GM12878 (cell line): ENCODE results near the gene ANO2. TPM values are rescaled to one million over a fixed set of nuclear protein-coding genes. Genes with fewer than 3 reads are reported as not detected.

Experiments used
- ATAC-seq: fragments of 200-7000 bp; cut with Tn5 transposase; 3 replicates; pipeline ENCODE4 v1.9.1; 2020; ENCODE audit warnings: mild to moderate bottlenecking, moderate library complexity
- BruUV-seq: library from RNA; stranded (reverse); fragments of 400-500 nt; replicated peaks from 2 replicates; lab custom pipeline; 2021; lab: Mats Ljungman, UMichigan
- CTCF ChIA-PET: fragments of 300-600 bp; sonication (Branson Sonifier 250); formaldehyde crosslinking; extraction: SDS; loops from one replicate; lab custom pipeline; 2021; ENCODE audit warnings: inconsistent platforms; lab: Yijun Ruan, JAX
- POLR2A ChIA-PET: fragments of 350-600 bp; formaldehyde crosslinking; extraction: SDS; loops from one replicate; lab custom pipeline; 2021; ENCODE audit warnings: inconsistent platforms; lab: Charles Lee
- RAD21 ChIA-PET: fragments of 300-600 bp; sonication (Branson Sonifier 250); formaldehyde crosslinking; loops from one replicate; lab custom pipeline; 2023; ENCODE audit warnings: antibody characterized with exemption; ENCODE audit not compliant: unreplicated experiment; lab: Charles Lee
- SMC1A ChIA-PET: fragments of 300-600 bp; sonication (Branson Sonifier 250); formaldehyde crosslinking; loops from one replicate; lab custom pipeline; 2023; ENCODE audit not compliant: unreplicated experiment, uncharacterized antibody; lab: Charles Lee
- DNase-seq: peaks from one replicate; pipeline ENCODE4 v3.0.0-alpha.2; 2011; ENCODE audit warnings: low read depth, low spot score
- FAIRE-seq: peaks from 3 replicates; lab custom pipeline; 2011; peaks lifted over from hg19 to GRCh38; lab: Jason Lieb, UNC
- H2AFZ ChIP-seq: 2 replicates; pipeline ENCODE4 v1.6.0; 2011; ENCODE audit warnings: low read depth, low read length, control low read depth; ENCODE audit not compliant: control insufficient read depth
- H3K27ac ChIP-seq: 2 replicates; pipeline ENCODE4 v1.5.1; 2011; ENCODE audit warnings: control low read depth; ENCODE audit not compliant: control insufficient read depth, insufficient read depth
- H3K27me3 ChIP-seq, 2 experiments: replicated peaks in 1 of 2; 2 replicates each; pipeline versions ENCODE4 v1.6.0 to v1.6.1; 2011; ENCODE audit warnings: low read length in 1 of 2; ENCODE audit not compliant: control insufficient read depth in 2 of 2, insufficient read depth in 2 of 2
- H3K36me3 ChIP-seq, 2 experiments: 2 replicates each; pipeline ENCODE4 v1.5.1; 2011; ENCODE audit warnings: low read length in 1 of 2; ENCODE audit not compliant: control insufficient read depth in 2 of 2, insufficient read depth in 2 of 2
- H3K4me1 ChIP-seq: 2 replicates; pipeline ENCODE4 v1.6.1; 2011; ENCODE audit warnings: mild to moderate bottlenecking, low read length, moderate library complexity, mixed read lengths; ENCODE audit not compliant: control insufficient read depth, insufficient read depth
- H3K4me2 ChIP-seq: 2 replicates; pipeline ENCODE4 v1.6.0; 2011; ENCODE audit warnings: control low read depth; ENCODE audit not compliant: control insufficient read depth, insufficient read depth
- H3K4me3 ChIP-seq: fragments of 200-600 bp; sonication (generic); 2 replicates; pipeline ENCODE4 v1.5.1; 2016
- H3K79me2 ChIP-seq: 2 replicates; pipeline ENCODE4 v1.6.0; 2011; ENCODE audit warnings: low read length; ENCODE audit not compliant: control insufficient read depth, insufficient read depth
- H3K9ac ChIP-seq: 2 replicates; pipeline ENCODE4 v1.8.0; 2011; ENCODE audit warnings: low read length, control low read depth, mixed read lengths; ENCODE audit not compliant: control insufficient read depth, insufficient read depth
- H3K9me3 ChIP-seq: replicated peaks from 3 replicates; pipeline ENCODE4 v1.5.1; 2011; ENCODE audit warnings: mild to moderate bottlenecking, low read length; ENCODE audit not compliant: control insufficient read depth, insufficient read depth
- H4K20me1 ChIP-seq: 2 replicates; pipeline ENCODE4 v1.6.0; 2011; ENCODE audit not compliant: control insufficient read depth, insufficient read depth
- NBN ChIP-seq: fragments of 450-650 bp; IDR thresholded peaks from 2 replicates; pipeline ENCODE4 v1.6.1; 2016
- NFIC ChIP-seq: IDR thresholded peaks from 2 replicates; pipeline ENCODE4 v1.6.1; 2012; ENCODE audit warnings: low read depth, mild to moderate bottlenecking, inconsistent platforms, low read length, moderate library complexity
- NR2C1 ChIP-seq: fragments of 450-650 bp; IDR thresholded peaks from 2 replicates; pipeline ENCODE4 v1.6.1; 2017; ENCODE audit warnings: antibody characterized with exemption, mild to moderate bottlenecking, moderate library complexity
- NRF1 ChIP-seq: conservative IDR thresholded peaks from 2 replicates; pipeline ENCODE4 v1.6.1; 2011; ENCODE audit warnings: mild to moderate bottlenecking, low read depth, low read length, improper control_type of control experiment
- POU2F2 ChIP-seq: IDR thresholded peaks from 3 replicates; pipeline ENCODE4 v1.6.1; 2011; ENCODE audit warnings: low read depth, mild to moderate bottlenecking, low read length, borderline replicate concordance
- YY1 ChIP-seq: IDR thresholded peaks from 2 replicates; pipeline ENCODE4 v1.6.1; 2011; ENCODE audit warnings: low read depth, mild to moderate bottlenecking, low read length
- ZBTB40 ChIP-seq: fragments of 450-650 bp; IDR thresholded peaks from 2 replicates; pipeline ENCODE4 v1.6.1; 2016; ENCODE audit warnings: mild to moderate bottlenecking, moderate library complexity, borderline replicate concordance
- WGBS: methylation state at CpG from one replicate; pipeline ENCODE4 v1.1.6; 2016; ENCODE audit warnings: low lambda C conversion rate; ENCODE audit not compliant: insufficient replicate concordance, insufficient coverage; ENCODE audit errors: missing lambda C conversion rate; 5-methylcytosine and 5-hydroxymethylcytosine counted together
- in situ Hi-C: fragments of 300-500 bp; cut with MboI; formaldehyde crosslinking; loops from 9 replicates; pipeline ENCODE4 v1.14.3; 2018; ENCODE audit warnings: mixed read lengths
- intact Hi-C: fragments of 100-400 bp; cut with micrococcal nuclease; formaldehyde crosslinking; loops from one replicate; pipeline ENCODE4 v1.14.2; 2022; ENCODE audit not compliant: unreplicated experiment
- polyA plus RNA-seq, 11 experiments: library from polyadenylated mRNA; depleted of rRNA in 4 of 11; unstranded in 6 of 11; stranded (reverse) in 5 of 11; fragments of >200 nt; fragmentation: Nextera tagmentation in 4 of 11; fragmentation: Illumina TruSeq in 1 of 11; extraction: Ambion mirVana in 4 of 11; extraction: Trizol in 1 of 11; gene quantifications; 1 replicate in 1 of 11; 2 replicates in 10 of 11; pipeline versions ENCODE4 v1.2.1 to v1.2.3, GENCODE V29; 2011 to 2016; ENCODE audit warnings: inconsistent platforms in 2 of 11, missing spikeins in 2 of 11, low read depth in 1 of 11
- total RNA-seq, 4 experiments: library from RNA; depleted of rRNA in 3 of 4; stranded (reverse); fragments of >200 nt in 3 of 4; fragmentation: Illumina TruSeq in 1 of 4; extraction: Trizol in 1 of 4; gene quantifications; 2 replicates each; pipeline versions ENCODE4 v1.2.1 to v1.2.3, GENCODE V29; 2013 to 2021

ANO2 gene
- total and polyA plus RNA-seq, 10 of the 15 experiments (the other 5 are each of a cell fraction or from before 2014, with no cell fraction given), result not detected

GRCh38 chr12:5611162-5611561 is 333.9 kb downstream of the ANO2 start:
- POLR2A ChIA-PET, result no interaction called here
- in situ Hi-C loops (no loop called here), intact Hi-C loops (no loop called here)
- RAD21 ChIA-PET, result no interaction called here
- Histone ChIP-seq H3K27ac (no peak overlapping the region), H3K9ac (no peak overlapping the region), H4K20me1 (no peaks in the 10 kb centered on the region), H3K36me3 (no peaks in the 10 kb centered on the region), H3K4me2 (no peak overlapping the region), H3K4me1 (no peaks in the 10 kb centered on the region), H2AFZ (no peak overlapping the region), H3K9me3 (no peaks in the 10 kb centered on the region), H3K27me3 (no peaks in the 10 kb centered on the region; a peak in 2 of 4 replicates), H3K4me3 (no peak overlapping the region)
- SMC1A ChIA-PET, result no interaction called here
- 17% methylated on average over 5 of the region's 5 CpGs for WGBS
- CTCF ChIA-PET, result no interaction called here
- DNase-seq, result no peak
- FAIRE-seq, result no peak
- BruUV-seq, result no TSS peak
- no peak for ATAC-seq
- TF ChIP-seq NR2C1 (no peak), YY1 (no peak), NRF1 (no peak), NBN (no peak), NFIC (no peak), ZBTB40 (no peak), POU2F2 (no peak)
- TF ChIP-seq, all 136 proteins: peak for 0
- H3K79me2 ChIP-seq, result no peaks in the 10 kb centered on the region
